ENCODE results near the gene ALOX15.

ALOX15 gene

GRCh38 chr17:4663711-4664110, 22.2 kb upstream of the ALOX15 start:
- TF ChIP-seq REST (IDR thresholded peaks at IDR 0.05; ENCODE audit: insufficient read depth in 1 of 2, low read depth in 2 of 2, low read length in 2 of 2): no peak
- no peak for TF ChIP-seq TAF1 (IDR thresholded peaks at IDR 0.05; ENCODE audit: borderline replicate concordance, insufficient read depth, low read length)
- no peak for TF ChIP-seq POLR2AphosphoS5 (IDR thresholded peaks at IDR 0.05; ENCODE audit: low read depth, low read length)
- no peak for TF ChIP-seq FOXP2 (optimal IDR thresholded peaks at IDR 0.05; ENCODE audit: borderline replicate concordance, extremely low read depth, extremely low read length, insufficient read depth)
- no peak for TF ChIP-seq SIN3A (IDR thresholded peaks at IDR 0.05; ENCODE audit: borderline replicate concordance, insufficient read depth, low read length)

DNA sequence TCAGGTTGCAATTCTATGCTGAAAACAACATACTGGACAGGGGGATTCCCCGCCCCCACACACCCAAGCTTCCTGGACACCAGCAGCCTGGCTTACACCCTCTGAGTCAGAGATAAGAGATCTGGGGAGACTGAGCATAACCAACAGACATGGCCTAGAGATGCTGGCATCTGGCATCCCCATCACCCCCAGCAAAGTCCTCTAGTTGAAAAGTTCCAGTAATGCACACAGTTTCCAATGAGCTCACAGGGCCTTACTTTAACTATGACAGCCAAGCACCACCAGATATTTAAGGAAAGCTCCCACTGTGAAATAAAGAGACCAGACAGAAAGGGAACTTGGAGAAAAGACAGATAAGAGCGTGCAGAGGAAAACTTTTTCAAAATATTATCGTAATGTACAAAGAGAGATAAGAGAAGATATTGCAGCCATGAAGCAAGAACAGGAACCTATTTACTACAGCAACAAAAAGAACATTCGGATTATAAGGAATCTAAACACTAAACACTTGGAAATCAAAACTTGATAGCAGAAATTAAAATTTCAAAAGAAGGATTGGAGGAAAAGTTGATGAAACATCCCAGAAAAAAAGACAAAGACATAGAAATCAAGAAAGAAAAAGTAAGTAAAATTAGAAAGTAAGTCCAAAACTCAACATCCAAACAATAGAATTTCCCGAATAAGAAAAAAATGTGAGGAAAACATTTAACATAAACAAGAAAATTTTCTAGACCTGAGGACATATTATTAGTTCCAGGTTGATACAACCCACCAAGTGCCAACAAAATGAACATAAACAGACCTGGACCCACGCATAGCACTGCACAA, 17.2 kb upstream of the ALOX15 start:
- TF ChIP-seq POLR2AphosphoS5 (IDR thresholded peaks at IDR 0.05; ENCODE audit: low read depth, low read length) (no peak), REST (IDR thresholded peaks at IDR 0.05; ENCODE audit: insufficient read depth in 1 of 2, low read depth in 2 of 2, low read length in 2 of 2) (no peak), SIN3A (IDR thresholded peaks at IDR 0.05; ENCODE audit: borderline replicate concordance, insufficient read depth, low read length) (no peak), FOXP2 (optimal IDR thresholded peaks at IDR 0.05; ENCODE audit: borderline replicate concordance, extremely low read depth, extremely low read length, insufficient read depth) (no peak), TAF1 (IDR thresholded peaks at IDR 0.05; ENCODE audit: borderline replicate concordance, insufficient read depth, low read length) (no peak)

GRCh38 chr17:4657678-4658077, 16.2 kb upstream of the ALOX15 start:
- no peak for TF ChIP-seq POLR2AphosphoS5 (IDR thresholded peaks at IDR 0.05; ENCODE audit: low read depth, low read length)
- no peak for TF ChIP-seq SIN3A (IDR thresholded peaks at IDR 0.05; ENCODE audit: borderline replicate concordance, insufficient read depth, low read length)
- TF ChIP-seq TAF1 (IDR thresholded peaks at IDR 0.05; ENCODE audit: borderline replicate concordance, insufficient read depth, low read length): no peak
- no peak for TF ChIP-seq REST (IDR thresholded peaks at IDR 0.05; ENCODE audit: insufficient read depth in 1 of 2, low read depth in 2 of 2, low read length in 2 of 2)
- no peak for TF ChIP-seq FOXP2 (optimal IDR thresholded peaks at IDR 0.05; ENCODE audit: borderline replicate concordance, extremely low read depth, extremely low read length, insufficient read depth)

- TF ChIP-seq TAF1 (IDR thresholded peaks at IDR 0.05; ENCODE audit: borderline replicate concordance, insufficient read depth, low read length) (no peak), REST (IDR thresholded peaks at IDR 0.05; ENCODE audit: insufficient read depth in 1 of 2, low read depth in 2 of 2, low read length in 2 of 2) (no peak), SIN3A (IDR thresholded peaks at IDR 0.05; ENCODE audit: borderline replicate concordance, insufficient read depth, low read length) (no peak), FOXP2 (optimal IDR thresholded peaks at IDR 0.05; ENCODE audit: borderline replicate concordance, extremely low read depth, extremely low read length, insufficient read depth) (no peak), POLR2AphosphoS5 (IDR thresholded peaks at IDR 0.05; ENCODE audit: low read depth, low read length) (no peak)
Measured at GRCh38 chr17:4652997-4653396, 11.5 kb upstream of the ALOX15 start.
